Calu3 (cell line): ENCODE results near the gene PADI1. TPM values are rescaled to one million over a fixed set of nuclear protein-coding genes. Genes with fewer than 3 reads are reported as not detected.

Experiments used
- BruUV-seq: library from RNA; stranded (reverse); fragments of 400-500 nt; replicated peaks from 2 replicates; lab custom pipeline; 2021; lab: Mats Ljungman, UMichigan
- CTCF ChIA-PET: fragments of 300-600 bp; sonication (Branson Sonifier 250); formaldehyde crosslinking; loops from one replicate; lab custom pipeline; 2022; ENCODE audit warnings: antibody characterized with exemption; lab: Charles Lee
- DNase-seq: peaks from one replicate; pipeline ENCODE4 v3.0.0; 2022
- H3K27ac Mint-ChIP-seq: one replicate; pipeline ENCODE4 v1.8.0; 2022; ENCODE audit warnings: mixed read lengths; ENCODE audit not compliant: unreplicated experiment
- H3K27me3 Mint-ChIP-seq: one replicate; pipeline ENCODE4 v1.8.0; 2022; ENCODE audit warnings: mixed read lengths; ENCODE audit not compliant: unreplicated experiment
- H3K36me3 Mint-ChIP-seq: one replicate; pipeline ENCODE4 v1.8.0; 2022; ENCODE audit warnings: mild to moderate bottlenecking, moderate library complexity, mixed read lengths; ENCODE audit not compliant: insufficient read depth, unreplicated experiment
- H3K4me1 Mint-ChIP-seq: one replicate; pipeline ENCODE4 v1.8.0; 2022; ENCODE audit warnings: mild to moderate bottlenecking, low read depth, mixed read lengths; ENCODE audit not compliant: unreplicated experiment
- H3K4me3 Mint-ChIP-seq: one replicate; pipeline ENCODE4 v1.8.0; 2022; ENCODE audit warnings: mild to moderate bottlenecking, low read depth, moderate library complexity, mixed read lengths; ENCODE audit not compliant: unreplicated experiment
- H3K9me3 Mint-ChIP-seq: one replicate; pipeline ENCODE4 v1.8.0; 2022; ENCODE audit warnings: low read depth, mixed read lengths; ENCODE audit not compliant: unreplicated experiment
- CTCF ChIP-seq: fragments of 200-600 bp; IDR thresholded peaks from one replicate; pipeline ENCODE4 v1.8.0; 2022; ENCODE audit warnings: antibody characterized with exemption; ENCODE audit not compliant: unreplicated experiment
- intact Hi-C: fragments of 100-400 bp; cut with micrococcal nuclease; formaldehyde crosslinking; loops from one replicate; pipeline ENCODE4 v1.10.0; 2022; ENCODE audit not compliant: unreplicated experiment
- microRNA-seq: library from miRNA; unstranded; fragments of <30 nt; microRNA quantifications from one replicate; pipeline ENCODE4 v1.2.0, GENCODE V29; 2022
- total RNA-seq: library from RNA; stranded (reverse); gene quantifications from 2 replicates; pipeline ENCODE4 v1.2.3, GENCODE V29; 2022

Gene PADI1
- total RNA-seq, 1 experiment from 2014 or later: 2.3 TPM

- BruUV-seq: no TSS peak
- H3K4me3 Mint-ChIP-seq: no peak overlapping the region
- DNase-seq: no peak
- intact Hi-C loops: no loop called here
- no peak overlapping the region for H3K27ac Mint-ChIP-seq
- no peaks in the 10 kb centered on the region for H3K9me3 Mint-ChIP-seq
- peaks cover 21% of the 10 kb centered on the region for H3K4me1 Mint-ChIP-seq
- no peak for TF ChIP-seq CTCF
- no peaks in the 10 kb centered on the region for H3K27me3 Mint-ChIP-seq
- H3K36me3 Mint-ChIP-seq: peaks cover 3% of the 10 kb centered on the region
- CTCF ChIA-PET: no interaction called here
These were observed 90.4 kb downstream of the PADI1 start for GRCh38 chr1:17295292-17295691.

Small RNA genes lying within 50 kb of the gene (microRNA-seq; reads per million reads assigned to microRNA genes)
- gene MIR3972: not detected

Other genes with a start within 250 kb of the PADI1 start
- gene MFAP2, start 224.5 kb upstream of the PADI1 start, total RNA-seq: 0.50 and 1.2 TPM in 2 replicates
- 33.4 and 37.6 TPM in 2 replicates for gene ATP13A2, start 193.2 kb upstream of the PADI1 start, total RNA-seq
- gene SDHB, start 151.1 kb upstream of the PADI1 start, total RNA-seq: 70.1 TPM in 2 replicates
- 1.3 and 2.7 TPM in 2 replicates for gene PADI2, start 85.7 kb upstream of the PADI1 start, total RNA-seq
- 0.21 and 0.22 TPM in 2 replicates for gene PADI3, start 44.0 kb downstream of the PADI1 start, total RNA-seq
- gene PADI4, start 103.1 kb downstream of the PADI1 start, total RNA-seq: not detected in 2 replicates
- gene PADI6, start 167.1 kb downstream of the PADI1 start, total RNA-seq: not detected in 2 replicates
- 107 and 113 TPM in 2 replicates for gene RCC2, start 234.5 kb downstream of the PADI1 start, total RNA-seq